HG02798 (cell line): Measurements from ENCODE around the gene AIPL1.

Experiments
- ATAC-seq: cut with Tn5 transposase; IDR thresholded peaks from one replicate; pipeline ENCODE4 v1.9.1; 2021; ENCODE audit warnings: mild to moderate bottlenecking; ENCODE audit not compliant: unreplicated experiment, poor library complexity

Gene AIPL1

GRCh38 chr17:6423931-6424330, 11.0 kb downstream of the AIPL1 start:
- no peak for ATAC-seq

DNA sequence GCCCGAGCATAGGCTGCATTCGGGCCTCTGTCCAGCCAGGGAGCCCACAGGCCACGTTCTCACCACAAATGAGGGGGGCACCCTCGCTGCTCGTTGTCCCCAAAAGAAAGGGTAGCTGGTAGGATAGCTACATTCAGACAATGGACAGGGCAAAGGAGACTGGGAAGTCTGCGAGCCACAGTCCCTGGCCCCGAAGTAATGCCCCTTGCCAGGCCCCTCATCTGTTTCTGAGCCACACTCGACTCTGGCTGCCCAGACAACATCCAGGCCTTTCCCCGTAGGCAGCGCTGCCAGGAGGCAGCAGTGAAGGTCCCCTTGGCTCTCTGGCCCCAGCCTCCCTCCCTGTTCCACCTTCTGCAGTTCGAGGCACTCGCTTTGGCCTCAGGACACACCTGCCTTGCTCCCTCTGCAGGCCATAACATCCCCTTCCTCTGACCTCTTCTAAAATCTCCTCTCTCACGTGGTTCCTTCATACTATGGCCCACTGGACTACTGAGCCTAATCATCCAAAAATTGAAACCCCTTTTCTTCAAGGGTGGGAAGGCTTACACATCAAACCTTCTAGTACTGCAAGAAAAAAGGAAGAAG, 12.2 kb downstream of the AIPL1 start:
- no peak for ATAC-seq

- ATAC-seq, result no peak
Observed at GRCh38 chr17:6421700-6422604, 13.0 kb downstream of the AIPL1 start.

DNA sequence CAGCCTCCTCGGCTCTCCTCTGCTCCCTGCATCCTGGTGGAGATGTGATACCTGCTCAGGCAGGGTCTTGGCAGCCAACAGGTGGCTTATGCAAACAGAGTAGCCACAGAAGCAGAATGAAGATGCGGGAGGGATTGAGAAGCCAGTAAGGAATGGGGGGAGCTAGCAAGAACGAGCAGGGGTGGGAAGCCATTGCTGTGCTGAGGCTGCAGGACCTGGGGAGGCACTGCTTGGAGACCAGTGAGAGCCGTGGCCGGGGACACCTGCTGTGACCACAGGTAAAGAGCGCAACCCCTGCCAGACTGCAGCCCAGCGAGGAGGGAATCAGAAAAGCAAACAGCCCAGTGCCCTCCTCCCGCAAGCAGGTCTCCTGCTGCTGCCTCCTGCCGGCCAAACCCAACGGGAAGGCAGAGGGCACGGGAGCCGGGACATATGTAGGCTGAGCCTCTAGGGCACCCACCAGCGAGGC, 14.7 kb downstream of the AIPL1 start:
- no peak for ATAC-seq

DNA sequence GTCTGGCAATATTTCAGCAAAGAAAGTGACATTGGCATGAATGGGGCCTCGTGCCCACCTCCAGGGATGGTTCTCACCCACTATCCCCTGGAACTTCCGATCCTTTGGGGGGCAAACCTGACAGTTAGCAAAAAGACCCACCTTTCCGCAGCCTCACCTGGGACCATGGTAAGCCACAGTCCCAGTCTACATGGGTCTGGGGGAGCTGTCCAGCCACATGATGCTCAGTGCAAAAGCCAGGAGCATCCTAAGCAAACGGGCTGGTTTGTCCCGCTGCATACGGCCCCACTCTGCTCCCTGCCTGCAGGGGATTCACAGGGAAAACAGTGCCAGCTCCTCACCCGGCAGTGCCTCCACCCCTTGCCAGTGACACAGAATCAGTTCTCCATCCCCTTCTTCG, 19.3 kb downstream of the AIPL1 start:
- no peak for ATAC-seq

DNA sequence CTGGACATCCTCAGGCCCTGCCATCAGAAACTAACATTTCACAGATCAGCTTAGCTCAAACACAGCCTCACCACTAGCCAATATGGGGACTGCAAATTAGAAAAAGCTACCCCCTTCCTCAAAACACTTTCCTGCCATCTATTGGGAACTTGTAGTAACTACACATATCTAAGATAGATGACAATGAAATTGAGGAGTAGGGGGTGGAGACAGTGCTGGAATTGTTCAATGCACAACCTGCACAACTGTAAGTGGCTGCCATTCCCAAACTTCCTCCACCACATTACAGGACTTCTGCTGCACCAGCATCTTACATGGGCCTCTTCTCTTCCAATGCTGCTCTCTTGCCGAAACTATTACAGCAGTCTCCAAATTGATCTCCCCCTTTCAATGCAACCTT, 21.9 kb downstream of the AIPL1 start:
- ATAC-seq, result no peak

- ATAC-seq, result no peak
Observed at GRCh38 chr17:6408735-6409134, 26.2 kb downstream of the AIPL1 start.

GRCh38 chr17:6408276-6408675, 26.6 kb downstream of the AIPL1 start:
- no peak for ATAC-seq

DNA sequence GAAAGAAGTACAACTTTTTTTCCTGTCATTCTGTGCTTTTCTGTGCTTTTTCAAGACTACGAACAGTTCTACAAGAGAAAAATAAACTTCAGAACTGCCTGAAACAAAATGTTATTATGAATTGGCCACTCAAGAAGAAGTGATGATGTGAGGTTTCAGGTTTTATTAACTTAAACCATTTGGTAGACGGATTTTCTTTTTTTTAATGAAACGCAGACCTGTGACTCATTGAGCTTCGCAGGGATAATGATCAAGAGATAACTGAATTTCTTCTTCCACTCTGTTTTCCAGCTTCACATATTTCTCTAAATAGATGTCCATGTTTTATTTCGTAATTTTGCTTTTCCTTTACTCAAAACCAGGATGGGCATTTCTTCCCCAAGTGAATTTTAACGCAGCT, 32.7 kb downstream of the AIPL1 start:
- no peak for ATAC-seq

DNA sequence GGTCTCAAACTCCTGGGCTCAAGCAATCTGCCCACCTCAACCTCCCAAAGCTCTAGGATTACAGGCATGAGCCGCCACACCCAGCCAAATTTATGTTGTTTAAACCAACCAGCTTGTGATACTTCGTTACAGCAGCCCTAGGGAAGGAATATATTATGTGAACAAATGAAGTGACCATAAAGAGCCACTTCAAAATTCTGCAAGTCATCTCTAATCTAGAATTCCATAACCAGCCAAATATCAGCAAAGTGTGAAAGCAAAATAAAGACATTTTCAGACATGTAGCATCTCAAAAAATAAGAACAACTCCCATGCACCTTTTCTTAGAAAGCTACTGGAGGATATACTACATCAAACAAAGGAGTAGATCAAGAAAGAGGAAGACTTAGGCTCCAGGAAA, 36.0 kb downstream of the AIPL1 start:
- ATAC-seq, result no peak

GRCh38 chr17:6394055-6394606, 40.8 kb downstream of the AIPL1 start:
- no peak for ATAC-seq

DNA sequence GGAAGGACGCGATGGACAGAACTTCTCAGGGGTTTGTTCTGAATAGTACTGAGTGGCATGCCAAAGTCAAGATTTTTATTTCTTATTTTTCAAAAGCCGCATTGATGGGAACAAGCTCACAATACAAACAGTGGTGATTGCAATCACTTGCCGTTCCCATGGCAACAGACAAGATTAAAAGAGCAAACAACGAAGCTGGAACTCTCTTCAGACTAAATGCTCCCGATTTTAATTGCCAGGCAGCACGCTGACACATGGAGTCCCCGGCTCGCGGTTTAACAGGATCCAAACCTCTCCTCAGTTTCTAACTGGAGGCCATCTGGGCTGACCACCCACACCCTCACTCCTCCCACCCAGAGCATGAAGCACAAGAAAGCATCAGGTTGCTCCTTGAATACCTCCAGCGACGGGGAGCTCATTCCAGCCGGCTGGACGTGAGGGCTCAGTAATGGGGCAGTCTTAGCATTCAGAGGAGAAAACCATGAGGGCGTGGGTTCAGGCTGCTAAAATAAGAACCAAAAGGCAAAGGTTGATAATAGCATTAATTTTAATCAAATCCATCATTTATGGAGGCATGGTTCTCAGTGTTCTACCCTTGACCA, 41.5 kb downstream of the AIPL1 start:
- ATAC-seq, result no peak

GRCh38 chr17:6392609-6393350, 42.1 kb downstream of the AIPL1 start:
- no peak for ATAC-seq

- ATAC-seq, result no peak
Observed at GRCh38 chr17:6388416-6388815, 46.5 kb downstream of the AIPL1 start.

DNA sequence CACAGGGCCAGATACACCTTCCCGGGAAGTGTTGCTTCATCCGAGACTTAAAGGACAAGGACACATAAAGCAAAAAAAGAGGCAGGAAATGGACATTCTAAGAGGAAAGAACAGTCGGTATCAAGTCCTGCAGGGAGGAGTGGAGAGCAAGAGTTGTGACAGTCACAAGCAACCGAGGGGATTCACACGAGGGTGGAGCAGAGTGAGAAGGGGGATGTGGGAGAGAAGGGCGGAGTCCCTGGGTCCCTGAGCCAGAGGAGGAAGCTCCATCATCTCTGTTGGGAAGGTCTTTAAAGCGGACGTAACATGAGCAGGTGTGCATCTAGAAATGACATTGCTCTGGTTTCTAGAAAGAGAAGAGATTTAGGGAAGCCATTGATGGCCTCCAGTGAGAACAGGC, 47.1 kb downstream of the AIPL1 start:
- ATAC-seq, result no peak

DNA sequence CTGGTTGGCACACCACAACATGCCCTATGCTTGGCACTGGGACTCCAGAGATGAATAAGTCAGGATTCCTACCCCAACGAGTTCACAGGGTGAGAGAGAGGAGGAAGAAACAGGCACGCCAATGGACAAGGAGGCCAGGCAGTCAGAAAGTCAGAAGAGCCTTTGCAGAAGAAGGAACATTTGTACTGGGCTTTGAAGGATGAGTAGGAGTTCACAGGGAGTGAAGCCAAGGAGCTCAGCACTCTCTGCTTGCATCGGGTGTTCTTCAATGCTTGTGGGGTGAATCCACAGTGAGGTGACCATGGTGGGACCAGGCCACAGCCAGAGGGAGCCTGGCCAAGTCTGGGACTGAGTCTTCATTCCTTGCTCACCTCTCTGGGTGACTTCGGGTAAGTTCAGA, 47.5 kb downstream of the AIPL1 start:
- ATAC-seq, result no peak

DNA sequence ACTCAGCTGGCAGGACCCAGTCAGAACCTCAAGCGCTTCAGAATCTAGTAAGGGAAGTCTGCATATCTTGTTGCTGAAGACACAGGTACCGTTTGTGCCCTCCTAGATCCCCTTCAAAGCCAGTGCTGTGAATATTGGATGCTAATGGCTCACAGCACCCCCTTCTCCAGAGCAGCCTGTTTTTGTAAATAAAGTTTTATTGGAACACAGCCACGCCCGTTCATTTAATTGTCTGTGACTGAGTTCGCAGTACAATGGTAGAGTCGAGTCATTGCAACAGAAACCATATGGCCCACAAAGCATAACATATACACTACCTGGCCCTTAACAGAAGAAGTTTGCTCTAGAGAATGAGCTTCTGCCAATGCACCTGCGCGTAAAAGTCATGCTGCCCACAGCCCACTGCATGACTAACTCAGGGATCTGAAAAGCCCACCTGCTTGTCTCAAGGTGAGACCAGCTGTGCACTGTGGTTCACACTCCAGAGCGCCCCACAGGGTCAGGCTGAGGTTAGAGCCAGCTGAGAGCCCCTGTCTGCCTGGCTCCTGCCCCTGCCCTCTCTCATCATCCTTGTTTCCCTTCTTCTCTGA, 48.8 kb downstream of the AIPL1 start:
- ATAC-seq, result no peak

GRCh38 chr17:6384481-6384880, 50.4 kb downstream of the AIPL1 start:
- no peak for ATAC-seq

- no peak for ATAC-seq
Observed at GRCh38 chr17:6381526-6382465, 53.1 kb downstream of the AIPL1 start.
